GM12878 (cell line): ENCODE results near the gene SNRPD3.
"Not testable (repeated sequence)": the region's sequence is repeated elsewhere in the genome, so short reads cannot be mapped to it uniquely, and the experiment has no call there.

ENCODE experiments used
- CREB1 ChIP-seq: IDR thresholded peaks from 2 replicates; pipeline ENCODE4 v1.6.1; 2012; ENCODE audit warnings: low read depth, mild to moderate bottlenecking, inconsistent platforms
- CTCF ChIP-seq, 3 experiments: IDR thresholded peaks in 2 of 3; conservative IDR thresholded peaks in 1 of 3; 2 replicates each; pipeline ENCODE4 v1.5.1; 2011; ENCODE audit warnings: low read depth in 3 of 3, low read length in 3 of 3, mild to moderate bottlenecking in 3 of 3, control low read depth in 2 of 3, moderate library complexity in 2 of 3, inconsistent platforms in 1 of 3, mixed read lengths in 1 of 3; ENCODE audit not compliant: control insufficient read depth in 2 of 3, insufficient read depth in 1 of 3; ENCODE audit errors: extremely low read depth in 1 of 3
- ELK1 ChIP-seq: IDR thresholded peaks from 2 replicates; pipeline ENCODE4 v1.6.1; 2012; ENCODE audit warnings: low read depth, low read length, improper control_type of control experiment
- EZH2 ChIP-seq: IDR thresholded peaks from 2 replicates; pipeline ENCODE4 v1.6.1; 2012; ENCODE audit warnings: low read depth, mild to moderate bottlenecking, control low read depth, inconsistent platforms, low read length, borderline replicate concordance; ENCODE audit not compliant: control insufficient read depth
- KDM1A ChIP-seq: fragments of 200-600 bp; sonication (generic); IDR thresholded peaks from 2 replicates; pipeline ENCODE4 v1.6.1; 2016; ENCODE audit warnings: borderline replicate concordance
- MAX ChIP-seq: IDR thresholded peaks from 2 replicates; pipeline ENCODE4 v1.6.1; 2012; ENCODE audit warnings: low read depth, low read length, improper control_type of control experiment
- POLR2A ChIP-seq: IDR thresholded peaks from 2 replicates; pipeline ENCODE4 v1.6.1; 2011; ENCODE audit warnings: low read depth, mild to moderate bottlenecking, low read length
- RBBP5 ChIP-seq: fragments of 200-600 bp; sonication (generic); conservative IDR thresholded peaks from 2 replicates; pipeline ENCODE4 v1.6.1; 2016
- REST ChIP-seq: IDR thresholded peaks from 2 replicates; pipeline ENCODE4 v1.6.1; 2012; ENCODE audit warnings: mild to moderate bottlenecking, low read depth, low read length
- SIN3A ChIP-seq: IDR thresholded peaks from 2 replicates; pipeline ENCODE4 v1.6.1; 2012; ENCODE audit warnings: low read depth, low read length, improper control_type of control experiment

GRCh38 chr22:24621244-24621643 lies 65.4 kb downstream of the SNRPD3 start:
- TF ChIP-seq RBBP5; KDM1A; CTCF (IDR thresholded peaks at IDR 0.05 in 2 of 3, conservative IDR thresholded peaks at IDR 0.05 in 1 of 3; ENCODE audit: control insufficient read depth in 2 of 3, extremely low read depth in 1 of 3, insufficient read depth in 1 of 3, low read depth in 3 of 3, low read length in 3 of 3); MAX; POLR2A; CREB1; SIN3A; ELK1; EZH2; REST: not testable (repeated sequence)
